Fibroblast of pulmonary artery (primary cell): Measurements from ENCODE around the gene LYRM4.

ENCODE experiments used
- DNase-seq: peaks from one replicate; pipeline ENCODE4 v3.0.0-alpha.2; 2010; ENCODE audit warnings: low read depth
- H3K4me3 ChIP-seq: replicated peaks from 2 replicates; pipeline ENCODE4 v1.5.1; 2011; ENCODE audit warnings: low read depth, mild to moderate bottlenecking, control low read depth, low read length, moderate library complexity
- TF ChIP-seq, protein P1 (sequence below): IDR thresholded peaks from 2 replicates; pipeline ENCODE4 v1.5.1; 2011; ENCODE audit warnings: mild to moderate bottlenecking, control low read depth, low read length, inconsistent platforms; ENCODE audit errors: missing control alignments

The LYRM4 gene

GRCh38 chr6:5136851-5137250 is 123.9 kb downstream of the LYRM4 start:
- no peak overlapping the region for H3K4me3 ChIP-seq
- TF ChIP-seq, protein P1, sequence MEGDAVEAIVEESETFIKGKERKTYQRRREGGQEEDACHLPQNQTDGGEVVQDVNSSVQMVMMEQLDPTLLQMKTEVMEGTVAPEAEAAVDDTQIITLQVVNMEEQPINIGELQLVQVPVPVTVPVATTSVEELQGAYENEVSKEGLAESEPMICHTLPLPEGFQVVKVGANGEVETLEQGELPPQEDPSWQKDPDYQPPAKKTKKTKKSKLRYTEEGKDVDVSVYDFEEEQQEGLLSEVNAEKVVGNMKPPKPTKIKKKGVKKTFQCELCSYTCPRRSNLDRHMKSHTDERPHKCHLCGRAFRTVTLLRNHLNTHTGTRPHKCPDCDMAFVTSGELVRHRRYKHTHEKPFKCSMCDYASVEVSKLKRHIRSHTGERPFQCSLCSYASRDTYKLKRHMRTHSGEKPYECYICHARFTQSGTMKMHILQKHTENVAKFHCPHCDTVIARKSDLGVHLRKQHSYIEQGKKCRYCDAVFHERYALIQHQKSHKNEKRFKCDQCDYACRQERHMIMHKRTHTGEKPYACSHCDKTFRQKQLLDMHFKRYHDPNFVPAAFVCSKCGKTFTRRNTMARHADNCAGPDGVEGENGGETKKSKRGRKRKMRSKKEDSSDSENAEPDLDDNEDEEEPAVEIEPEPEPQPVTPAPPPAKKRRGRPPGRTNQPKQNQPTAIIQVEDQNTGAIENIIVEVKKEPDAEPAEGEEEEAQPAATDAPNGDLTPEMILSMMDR = no peak
- DNase-seq = no peak

- peak; percentile 62 for DNase-seq
- TF ChIP-seq, protein P1 = peak; percentile 64
- no peak overlapping the region for H3K4me3 ChIP-seq
Observed at GRCh38 chr6:5135788-5136376, 124.9 kb downstream of the LYRM4 start.

DNA sequence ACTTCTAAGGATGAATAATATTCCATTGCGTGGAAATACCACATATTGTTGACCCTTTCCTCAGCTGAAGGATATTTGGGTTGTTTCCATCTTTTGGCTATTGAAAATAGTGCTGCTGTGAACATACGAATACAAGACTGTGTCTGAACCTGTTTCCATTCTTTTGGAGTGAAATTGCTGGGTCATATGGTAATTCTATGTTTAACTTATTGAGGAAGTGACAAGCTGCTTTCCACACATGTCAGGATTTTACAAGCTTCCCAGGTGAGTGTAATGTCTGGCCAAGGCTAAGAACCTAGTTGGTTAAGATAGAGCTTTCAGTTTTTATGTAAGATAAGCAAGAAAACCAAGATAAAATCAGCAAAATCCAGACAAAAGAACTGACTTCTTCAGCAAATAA is 126.8 kb downstream of the LYRM4 start:
- TF ChIP-seq, protein P1 = no peak
- no peak overlapping the region for H3K4me3 ChIP-seq
- DNase-seq = no peak

DNA sequence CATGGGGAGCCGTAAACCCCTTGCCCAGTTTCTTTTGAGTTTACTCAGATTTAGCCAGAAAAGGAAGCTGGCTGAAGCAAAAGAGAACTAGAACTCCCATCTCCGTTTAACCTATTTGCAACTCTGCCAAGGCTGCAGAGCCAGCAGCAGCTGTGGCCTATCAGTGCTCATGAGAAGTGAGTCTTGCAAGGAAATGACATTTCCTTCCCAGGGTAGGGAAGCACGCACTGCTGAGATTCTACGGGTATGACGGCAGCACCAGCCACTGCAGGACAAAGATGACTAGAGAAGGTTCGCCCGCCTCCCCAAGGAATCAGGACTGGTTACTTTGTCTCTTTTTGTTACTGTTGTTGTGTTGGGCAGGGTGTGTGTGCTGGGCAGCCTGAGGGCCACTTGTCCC is 128.0 kb downstream of the LYRM4 start:
- DNase-seq = peak; percentile 99
- H3K4me3 ChIP-seq = peak overlapping the region; percentile 53
- TF ChIP-seq, protein P1 = no peak

DNA sequence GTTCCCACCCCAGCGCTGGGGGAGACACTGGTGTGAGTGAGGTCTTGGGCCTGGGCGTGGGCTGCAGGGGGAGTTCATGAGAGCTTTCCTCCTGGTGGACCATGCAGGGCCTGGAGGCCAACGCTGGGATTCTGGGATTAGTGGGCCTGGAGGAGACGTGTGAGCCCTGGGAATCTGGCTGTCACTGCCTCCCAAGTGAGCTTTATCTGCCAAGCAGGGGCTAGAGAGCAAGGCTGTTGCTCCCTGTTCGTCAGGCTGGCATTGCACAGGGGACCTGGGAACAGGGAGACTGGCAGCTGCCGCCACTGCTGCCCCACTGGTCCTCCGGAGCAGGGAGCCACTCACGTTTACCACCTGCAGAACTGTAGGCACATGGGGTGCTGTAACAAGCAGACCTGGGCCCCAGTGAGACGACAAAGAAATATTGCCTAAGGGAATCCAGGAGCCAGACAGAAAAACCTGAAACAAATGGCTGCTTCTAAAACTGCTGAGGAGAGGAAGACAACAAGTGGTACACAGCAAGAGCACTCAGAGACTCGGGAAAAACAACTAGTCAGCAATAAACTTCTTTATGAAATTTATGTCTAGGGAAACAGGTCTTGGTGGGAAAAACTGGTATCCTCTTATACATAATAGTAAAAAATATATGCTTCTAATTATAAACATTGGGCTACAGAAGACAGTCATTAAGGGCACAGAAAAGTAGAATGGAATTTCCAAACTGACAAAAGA is 130.4 kb downstream of the LYRM4 start:
- H3K4me3 ChIP-seq = no peak overlapping the region
- TF ChIP-seq, protein P1 = no peak
- no peak for DNase-seq

DNA sequence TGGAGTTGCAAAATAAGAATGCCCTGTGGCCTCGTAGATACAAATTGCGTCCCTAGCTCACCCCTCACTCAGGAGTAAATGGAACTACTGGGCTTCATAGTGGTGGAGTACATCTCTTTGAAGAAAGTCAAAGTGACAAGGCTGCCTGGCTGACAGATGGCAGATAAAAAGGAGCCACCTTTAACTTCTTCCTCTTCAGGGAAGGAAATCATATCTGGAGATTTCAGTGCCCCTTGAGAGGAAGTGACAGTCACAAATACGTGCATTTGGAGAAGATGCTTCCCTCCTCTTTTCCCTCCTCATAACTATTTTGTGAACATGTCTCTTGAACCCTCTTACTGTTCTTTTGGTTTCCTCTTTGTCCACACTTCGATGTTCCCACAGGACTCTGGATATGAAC is 132.4 kb downstream of the LYRM4 start:
- TF ChIP-seq, protein P1 = no peak
- DNase-seq = no peak
- no peak overlapping the region for H3K4me3 ChIP-seq
